ENCODE measurements around the gene CCL26. TPM values are rescaled to one million over a fixed set of nuclear protein-coding genes. Genes with fewer than 3 reads are reported as not detected.

The CCL26 gene
- total RNA-seq, 1 experiment from 2014 or later, result 0.49 TPM

- TF ChIP-seq ATF3 (IDR thresholded peaks at IDR 0.05) (no peak), REST (IDR thresholded peaks at IDR 0.05; ENCODE audit: low read depth) (no peak), YY1 (IDR thresholded peaks at IDR 0.05; ENCODE audit: extremely low read depth, insufficient replicate concordance, low read depth, low read length) (no peak), JUND (IDR thresholded peaks at IDR 0.05) (no peak), SRF (IDR thresholded peaks at IDR 0.05; ENCODE audit: low read depth) (no peak), EZH2phosphoT487 (IDR thresholded peaks at IDR 0.05; ENCODE audit: borderline replicate concordance) (no peak), RAD21 (IDR thresholded peaks at IDR 0.05; ENCODE audit: low read depth) (no peak), CEBPB (IDR thresholded peaks at IDR 0.05; ENCODE audit: low read depth) (no peak), ZFX (IDR thresholded peaks at IDR 0.05) (no peak), SP1 (IDR thresholded peaks at IDR 0.05; ENCODE audit: low read depth) (no peak), POLR2AphosphoS5 (IDR thresholded peaks at IDR 0.05; ENCODE audit: low read depth, low read length) (no peak), POLR2A (IDR thresholded peaks at IDR 0.05; ENCODE audit: borderline replicate concordance, extremely low read depth, insufficient read depth, insufficient read length) (no peak)
Observed at GRCh38 chr7:75732016-75732521, 39.9 kb downstream of the CCL26 start (continued).

GRCh38 chr7:75729851-75730274, 42.1 kb downstream of the CCL26 start:
- ATAC-seq (no peak), DNase-seq (ENCODE audit: low read depth, low spot score) (no peak)
- CTCF ChIA-PET, result no interaction called here
- no peak overlapping the region for H3K4me3 ChIP-seq (replicated peaks in 1 of 2; ENCODE audit: low read depth in 1 of 2, low read length in 2 of 2)
- no peaks in the 10 kb centered on the region for H3K27me3 ChIP-seq (ENCODE audit: insufficient read depth, low read length)
- H3K4me2 ChIP-seq (ENCODE audit: low read length), result 0 out of 2 replicates have a peak overlapping the region, but pooled peaks have one; percentile 79
- H2AFZ ChIP-seq (ENCODE audit: low read depth, low read length, poor library complexity, severe bottlenecking), result no peak overlapping the region
- no peaks in the 10 kb centered on the region for H3K36me3 ChIP-seq (ENCODE audit: control insufficient read depth in 1 of 2, insufficient read depth in 2 of 2, low read length in 2 of 2)
- no TSS peak for BruUV-seq (replicated peaks)
- H3K9me3 ChIP-seq (ENCODE audit: control insufficient read depth in 1 of 2, insufficient read depth in 1 of 2, low read depth in 1 of 2, low read length in 2 of 2), result no peaks in the 10 kb centered on the region
- H3K79me2 ChIP-seq (ENCODE audit: insufficient read depth, low read length), result no peaks in the 10 kb centered on the region
- H3K27ac ChIP-seq (ENCODE audit: low read depth, low read length), result no peak overlapping the region
- no peaks in the 10 kb centered on the region for H4K20me1 ChIP-seq (ENCODE audit: insufficient read depth)
- H3K9me2 ChIP-seq (ENCODE audit: insufficient read depth), result no peaks in the 10 kb centered on the region
- POLR2A ChIA-PET, result interaction anchor here (0.8 to 2.1 kb wide), 3 partner anchors 9 to 12 kb away, joined by 3 to 8 read pairs (median 6); partner anchors contain the start of gene HIP1
- intact Hi-C loops (cut with micrococcal nuclease), result no loop called here
- H3K9ac ChIP-seq (ENCODE audit: low read length), result no peak overlapping the region
- RAD21 ChIA-PET (ENCODE audit: low non-redundant PET in 1 of 2, low total read pairs in 2 of 2, uncharacterized antibody in 2 of 2, unreplicated experiment in 2 of 2), result interaction anchor here in 1 of 2 experiments (0.6 kb wide), 1 partner anchor 9 kb away, joined by 3 read pairs; no protein-coding TSS in a partner anchor
- H3K4me1 ChIP-seq (ENCODE audit: control insufficient read depth in 1 of 2, insufficient read depth in 2 of 2, low read length in 2 of 2), result peaks cover 52 to 53% of the 10 kb centered on the region in 2 experiments
- TF ChIP-seq EGR1 (IDR thresholded peaks at IDR 0.05; ENCODE audit: low read depth), result no peak
- TF ChIP-seq POLR2A (IDR thresholded peaks at IDR 0.05; ENCODE audit: borderline replicate concordance, extremely low read depth, insufficient read depth, insufficient read length), result no peak
- TF ChIP-seq CBX3 (IDR thresholded peaks at IDR 0.05; ENCODE audit: low read depth), result no peak
- TF ChIP-seq RAD21 (IDR thresholded peaks at IDR 0.05; ENCODE audit: low read depth), result no peak
- no peak for TF ChIP-seq JUND (IDR thresholded peaks at IDR 0.05)
- TF ChIP-seq FOSL1 (IDR thresholded peaks at IDR 0.05; ENCODE audit: low read depth), result no peak
- TF ChIP-seq ZBTB33 (IDR thresholded peaks at IDR 0.05; ENCODE audit: extremely low read depth, insufficient replicate concordance, low read length), result no peak
- TF ChIP-seq REST (IDR thresholded peaks at IDR 0.05; ENCODE audit: low read depth), result no peak
- no peak for TF ChIP-seq ZFX (IDR thresholded peaks at IDR 0.05)
